HG02840 (cell line): ENCODE data around the gene OTUD1.
"Not testable (repeated sequence)": the region's sequence is repeated elsewhere in the genome, so short reads cannot be mapped to it uniquely, and the experiment has no call there.

Experiments
- ATAC-seq: cut with Tn5 transposase; IDR thresholded peaks from one replicate; pipeline ENCODE4 v1.9.1; 2021; ENCODE audit warnings: mild to moderate bottlenecking, moderate library complexity, moderate number of reproducible peaks; ENCODE audit not compliant: unreplicated experiment, low FRiP score

The OTUD1 gene

GRCh38 chr10:23438547-23439451 is at the start of gene OTUD1:
Gene OTUD1 (plus strand): TSS chr10:23439075. CDS start chr10:23439458, 383 bp downstream.
- ATAC-seq, result peak; percentile 88

GRCh38 chr10:23390408-23390807 is 48.5 kb upstream of the OTUD1 start:
- not testable (repeated sequence) for ATAC-seq

GRCh38 chr10:23390809-23391208 is 48.1 kb upstream of the OTUD1 start:
- ATAC-seq, result no peak

DNA sequence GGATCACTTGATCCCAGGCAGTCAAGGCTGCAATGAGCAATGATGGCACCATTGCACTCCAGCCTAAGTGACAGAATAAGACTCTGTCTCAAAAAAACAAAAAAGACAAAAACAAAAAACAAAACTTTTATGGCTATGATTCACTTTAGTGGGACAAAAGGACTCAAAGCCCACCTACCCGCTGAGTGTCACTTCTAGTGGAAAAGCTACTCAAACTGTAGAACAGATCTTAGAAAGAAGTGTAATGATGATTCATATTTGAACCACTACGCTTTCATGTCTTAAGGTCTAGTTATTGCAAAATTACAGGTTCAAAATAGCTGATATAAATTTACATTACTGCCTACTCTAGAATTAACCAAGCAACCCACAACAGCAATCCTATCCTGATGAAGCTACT is 47.1 kb upstream of the OTUD1 start:
- ATAC-seq, result no peak

DNA sequence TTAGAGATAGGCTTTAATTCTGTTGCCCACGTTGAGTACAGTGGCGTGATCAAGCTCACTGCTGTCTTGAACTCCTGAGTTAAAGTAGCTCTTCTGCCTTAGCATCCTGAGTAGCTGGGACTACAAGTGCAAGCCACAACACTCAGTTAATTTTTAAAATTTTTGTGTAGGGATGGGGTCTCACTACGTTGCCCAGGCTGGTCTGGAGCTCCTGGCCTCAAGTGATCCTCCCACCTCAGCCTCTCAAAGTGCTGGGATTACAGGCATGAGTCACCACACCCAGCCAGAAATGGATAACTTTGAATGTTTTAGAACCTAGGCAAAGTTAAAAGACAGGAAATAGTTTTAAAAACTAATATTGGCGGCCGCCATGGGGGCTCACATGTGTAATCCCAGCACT is 43.9 kb upstream of the OTUD1 start:
- ATAC-seq, result no peak

- no peak for ATAC-seq
Observed at GRCh38 chr10:23396695-23397094, 42.2 kb upstream of the OTUD1 start.

GRCh38 chr10:23399701-23400144 is 39.2 kb upstream of the OTUD1 start:
- no peak for ATAC-seq

GRCh38 chr10:23402856-23403255 is 36.0 kb upstream of the OTUD1 start:
- ATAC-seq, result no peak

- no peak for ATAC-seq
Observed at GRCh38 chr10:23403278-23403677, 35.6 kb upstream of the OTUD1 start.

DNA sequence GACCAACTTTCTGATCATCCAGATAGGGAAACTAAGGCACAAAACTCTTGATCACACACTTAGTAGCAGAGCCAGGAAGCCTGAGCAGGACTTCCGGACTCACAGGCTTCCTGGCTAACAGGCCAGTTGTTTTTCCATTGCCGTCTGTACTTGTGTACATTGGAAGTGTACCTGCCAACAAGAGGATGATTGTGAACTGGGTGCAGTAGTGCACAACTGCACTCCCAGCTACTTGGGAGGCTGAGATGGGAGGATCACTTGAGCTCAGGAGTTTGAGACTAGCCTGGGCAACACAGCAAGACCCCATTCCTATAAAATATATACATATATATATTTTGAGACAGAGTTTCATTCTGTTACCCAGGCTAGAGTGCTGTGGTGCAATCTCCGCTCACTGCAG is 35.2 kb upstream of the OTUD1 start:
- no peak for ATAC-seq

DNA sequence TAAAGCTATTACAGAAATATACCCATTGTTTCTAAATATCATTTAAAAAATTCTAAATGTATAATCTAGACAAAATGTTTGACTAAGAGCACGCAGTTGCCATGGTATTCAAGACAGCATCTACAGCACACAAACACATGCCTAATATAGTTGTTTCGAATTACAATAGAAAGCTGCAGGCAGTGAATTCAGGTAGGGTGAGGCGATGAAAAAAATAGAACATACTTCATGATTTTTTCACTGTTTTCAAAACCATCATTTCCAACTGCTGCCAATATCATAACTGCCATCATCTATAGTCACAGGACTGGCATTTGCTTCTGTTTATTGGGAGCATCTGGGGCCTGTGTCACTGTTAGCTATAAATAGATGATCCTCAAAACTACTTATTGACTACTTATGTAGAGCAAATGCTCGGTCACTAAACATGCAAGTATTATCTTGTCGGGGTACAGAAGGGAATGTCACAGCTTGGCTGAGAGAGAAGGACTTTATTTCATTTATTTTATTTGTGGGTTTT is 34.4 kb upstream of the OTUD1 start:
- no peak for ATAC-seq

DNA sequence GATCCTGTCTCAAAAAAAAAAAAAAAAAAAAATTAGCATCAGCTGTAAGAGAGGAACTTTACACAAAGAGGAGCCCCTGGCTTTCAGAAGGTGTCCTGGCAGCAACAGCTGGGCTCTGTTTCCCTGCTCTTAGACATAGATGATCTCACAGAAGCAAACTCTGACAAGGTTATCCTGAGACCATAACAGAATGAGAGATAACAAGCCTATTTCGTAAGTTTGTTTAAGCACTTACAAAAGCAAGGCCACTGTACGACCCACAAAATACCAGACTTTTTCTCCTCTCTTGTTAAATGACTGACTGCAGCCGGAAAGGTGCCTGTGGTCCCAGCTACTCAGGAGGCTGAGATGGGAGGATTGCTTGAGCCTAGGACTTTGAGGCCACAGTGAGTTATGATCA is 33.3 kb upstream of the OTUD1 start:
- ATAC-seq, result no peak

- no peak for ATAC-seq
Observed at GRCh38 chr10:23406409-23406808, 32.5 kb upstream of the OTUD1 start.

- ATAC-seq, result no peak
Observed at GRCh38 chr10:23408330-23408976, 30.4 kb upstream of the OTUD1 start.

DNA sequence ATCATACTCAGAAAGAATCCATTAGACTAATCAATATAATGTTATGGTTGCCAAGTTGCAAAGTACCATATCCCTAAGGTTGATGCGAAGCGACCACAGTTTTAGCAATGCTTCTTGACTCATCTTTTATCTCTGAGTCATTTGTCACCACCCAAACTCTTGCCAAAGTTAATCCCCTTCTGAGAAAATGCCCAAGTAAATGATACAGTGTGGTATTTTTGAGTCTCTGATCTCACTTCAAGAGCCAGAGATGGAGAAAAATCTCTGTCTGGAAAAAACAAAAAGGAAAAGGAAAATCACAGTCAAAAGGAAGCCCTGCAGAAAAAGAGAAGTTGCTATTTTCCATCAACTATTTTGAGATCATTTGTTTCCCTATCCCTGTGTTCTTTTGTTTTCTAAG is 26.7 kb upstream of the OTUD1 start:
- no peak for ATAC-seq

DNA sequence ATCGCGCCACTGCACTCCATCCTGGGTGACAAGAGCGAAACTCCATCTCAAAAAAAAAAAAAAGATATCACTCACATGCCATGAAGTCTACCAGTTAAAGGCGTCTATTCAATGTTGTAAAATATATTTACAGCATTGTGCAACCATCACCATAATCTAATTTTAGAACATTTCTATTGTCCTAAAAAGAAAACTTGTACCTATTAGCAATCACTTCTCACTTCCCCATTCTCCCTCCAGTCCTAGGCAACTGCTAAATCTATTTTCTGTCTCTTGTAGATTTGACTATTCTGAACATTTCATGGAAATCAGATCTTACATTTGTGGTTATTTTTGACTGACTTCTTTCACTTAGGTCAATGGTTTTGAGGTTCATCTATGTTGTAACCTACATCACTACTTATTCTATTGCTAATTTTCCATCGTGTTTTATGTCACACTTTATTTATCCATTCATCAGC is 25.2 kb upstream of the OTUD1 start:
- peak; percentile 92 for ATAC-seq

DNA sequence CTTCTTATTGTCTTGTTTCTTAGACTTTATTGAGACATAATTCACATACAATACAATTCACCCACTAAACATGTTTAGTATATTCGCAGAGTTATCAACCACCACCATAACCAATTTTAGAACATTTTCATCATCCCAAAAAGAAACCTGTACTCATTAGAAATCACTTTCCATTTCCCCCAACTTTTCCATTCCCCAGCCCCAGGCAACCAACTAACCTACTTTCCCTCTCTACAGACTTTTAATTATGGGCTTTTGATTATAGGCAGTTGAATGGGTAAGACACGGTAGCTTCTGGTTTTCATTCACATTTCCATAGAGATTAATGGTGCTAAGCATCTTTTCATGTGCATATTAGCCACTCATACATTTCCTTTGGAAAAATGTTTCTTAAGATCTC is 24.2 kb upstream of the OTUD1 start:
- no peak for ATAC-seq

DNA sequence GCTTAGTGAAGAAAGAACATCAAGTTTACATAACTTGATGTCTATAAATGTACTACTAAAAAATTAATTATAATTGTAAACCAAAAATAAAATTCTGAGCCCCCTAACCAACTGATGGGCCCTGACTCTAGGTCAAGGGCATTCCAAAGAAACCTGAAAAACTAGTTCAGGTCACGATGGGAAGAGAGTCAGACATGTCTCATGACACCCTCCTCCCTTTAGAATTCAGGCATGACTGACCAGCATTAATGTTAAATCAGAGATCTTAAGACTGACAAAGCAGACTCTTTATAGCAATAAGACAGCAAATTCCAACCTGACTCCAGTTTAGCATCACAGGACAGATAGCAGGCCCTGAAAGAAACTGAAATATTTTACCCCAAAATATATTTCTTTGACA is 21.6 kb upstream of the OTUD1 start:
- no peak for ATAC-seq

DNA sequence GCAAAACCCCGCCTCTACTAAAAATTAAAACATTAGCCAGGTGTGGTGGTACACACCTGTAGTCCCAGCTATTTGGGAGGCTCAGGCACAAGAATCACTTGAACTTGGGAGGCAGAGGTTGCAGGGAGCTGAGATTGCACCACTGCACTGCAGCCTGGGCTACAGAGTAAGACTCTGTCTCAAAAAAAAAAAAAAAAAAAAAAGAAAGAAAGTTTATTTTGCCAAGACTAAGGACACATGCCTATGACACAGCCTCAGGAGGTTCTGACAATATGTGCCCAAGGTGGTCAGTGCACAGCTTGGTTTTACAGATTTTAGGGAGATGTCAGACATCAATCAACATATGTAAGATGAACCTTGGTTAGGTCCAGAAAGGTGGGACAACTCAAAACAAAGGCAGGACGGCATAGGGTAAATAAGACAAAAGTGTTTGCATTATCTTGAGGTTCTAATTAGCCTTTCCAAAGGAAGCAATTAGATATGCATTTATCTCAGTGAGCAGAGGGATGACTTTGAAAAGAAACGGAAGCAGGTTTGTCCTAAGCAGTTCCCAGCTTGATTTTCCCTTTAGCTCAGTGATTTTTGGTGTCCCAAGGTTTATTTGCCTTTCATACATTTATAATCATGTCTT is 20.7 kb upstream of the OTUD1 start:
- ATAC-seq, result no peak

GRCh38 chr10:23419201-23419600 is 19.7 kb upstream of the OTUD1 start:
- no peak for ATAC-seq
